Epithelial cell of esophagus (primary cell): ENCODE measurements around the gene POLR1A.

Experiments used
- DNase-seq: peaks from one replicate; pipeline ENCODE4 v3.0.0; 2010; ENCODE audit warnings: low read depth
- H3K4me3 ChIP-seq: 2 replicates; pipeline ENCODE4 v1.5.1; 2011; ENCODE audit warnings: mild to moderate bottlenecking, low read length, control low read depth
- TF ChIP-seq, protein P1 (sequence below): IDR thresholded peaks from 2 replicates; pipeline ENCODE4 v1.5.1; 2011; ENCODE audit warnings: low read depth, mild to moderate bottlenecking, low read length, control low read depth, inconsistent platforms; ENCODE audit not compliant: insufficient read depth; ENCODE audit errors: missing control alignments

Gene POLR1A

GRCh38 chr2:86027196-86027921, 78.3 kb downstream of the POLR1A start:
- H3K4me3 ChIP-seq = no peak overlapping the region
- no peak for DNase-seq
- TF ChIP-seq, protein P1, sequence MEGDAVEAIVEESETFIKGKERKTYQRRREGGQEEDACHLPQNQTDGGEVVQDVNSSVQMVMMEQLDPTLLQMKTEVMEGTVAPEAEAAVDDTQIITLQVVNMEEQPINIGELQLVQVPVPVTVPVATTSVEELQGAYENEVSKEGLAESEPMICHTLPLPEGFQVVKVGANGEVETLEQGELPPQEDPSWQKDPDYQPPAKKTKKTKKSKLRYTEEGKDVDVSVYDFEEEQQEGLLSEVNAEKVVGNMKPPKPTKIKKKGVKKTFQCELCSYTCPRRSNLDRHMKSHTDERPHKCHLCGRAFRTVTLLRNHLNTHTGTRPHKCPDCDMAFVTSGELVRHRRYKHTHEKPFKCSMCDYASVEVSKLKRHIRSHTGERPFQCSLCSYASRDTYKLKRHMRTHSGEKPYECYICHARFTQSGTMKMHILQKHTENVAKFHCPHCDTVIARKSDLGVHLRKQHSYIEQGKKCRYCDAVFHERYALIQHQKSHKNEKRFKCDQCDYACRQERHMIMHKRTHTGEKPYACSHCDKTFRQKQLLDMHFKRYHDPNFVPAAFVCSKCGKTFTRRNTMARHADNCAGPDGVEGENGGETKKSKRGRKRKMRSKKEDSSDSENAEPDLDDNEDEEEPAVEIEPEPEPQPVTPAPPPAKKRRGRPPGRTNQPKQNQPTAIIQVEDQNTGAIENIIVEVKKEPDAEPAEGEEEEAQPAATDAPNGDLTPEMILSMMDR = no peak

- DNase-seq = no peak
- TF ChIP-seq, protein P1 = no peak
- no peak overlapping the region for H3K4me3 ChIP-seq
Measured at GRCh38 chr2:86026744-86027065, 79.0 kb downstream of the POLR1A start.

DNA sequence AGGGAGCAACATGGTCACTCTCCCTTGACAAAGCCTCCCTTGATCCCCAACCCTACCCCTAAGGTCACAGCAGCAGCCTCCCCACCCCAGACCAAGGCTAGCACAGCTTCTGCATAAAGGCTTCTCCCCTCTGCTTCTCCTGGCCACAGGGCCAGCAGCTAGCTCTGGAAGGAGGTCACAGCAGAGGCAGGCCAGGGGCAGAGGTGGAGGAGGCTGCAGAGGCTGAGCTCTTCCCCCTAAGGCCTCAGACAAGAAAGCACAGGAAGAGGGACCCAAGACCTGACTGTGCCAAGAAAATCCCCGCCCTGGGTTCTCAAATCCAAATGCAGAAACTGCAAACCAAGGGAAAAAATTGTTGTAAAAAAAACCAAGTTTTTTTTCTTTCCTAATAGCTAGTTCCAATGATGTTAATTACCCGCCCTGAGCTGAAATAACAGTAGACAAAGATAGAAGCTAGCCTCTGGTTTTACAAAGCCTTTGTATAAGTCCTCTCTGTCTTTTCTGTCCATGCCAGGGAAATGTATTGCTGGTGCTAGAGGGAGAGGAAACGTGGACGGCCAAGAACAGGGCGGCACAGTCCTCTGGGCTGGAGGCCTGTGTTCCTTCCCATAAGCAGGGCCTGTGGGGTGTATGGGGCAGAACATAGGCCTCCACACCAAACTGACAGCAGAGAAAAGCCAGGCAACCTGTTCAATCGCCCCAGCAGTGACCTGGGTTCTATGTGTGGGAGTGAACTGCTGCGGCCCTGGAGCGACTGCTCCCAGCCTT, 79.5 kb downstream of the POLR1A start:
- H3K4me3 ChIP-seq = no peak overlapping the region
- TF ChIP-seq, protein P1 = no peak
- no peak for DNase-seq

DNA sequence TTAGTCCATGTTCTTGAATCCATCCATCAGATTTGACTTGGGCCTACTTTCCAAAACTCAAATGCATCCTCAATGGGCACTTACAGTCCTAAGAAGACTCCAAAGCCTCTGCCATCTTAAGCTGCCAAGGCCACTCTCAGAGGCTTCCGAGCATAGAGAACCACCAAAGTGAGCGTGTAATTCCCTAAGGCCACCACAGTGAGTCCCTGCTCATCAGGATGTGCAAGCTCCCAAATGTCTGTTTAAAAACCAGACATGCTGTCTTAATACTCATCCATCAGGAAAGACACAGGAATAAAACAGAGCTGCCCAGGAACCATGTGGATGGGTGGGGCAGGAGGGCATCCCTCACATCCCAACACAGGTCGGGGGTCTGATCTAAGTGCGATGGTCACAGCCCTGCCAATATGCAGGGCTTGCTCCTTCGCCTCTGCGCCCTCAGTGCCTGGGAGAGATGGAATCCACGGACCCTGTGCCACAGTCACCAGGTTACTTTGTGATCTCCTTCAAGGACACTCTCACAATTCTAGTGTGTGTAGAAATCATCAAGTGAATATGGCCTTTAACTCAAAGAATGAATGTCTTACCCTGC, 80.4 kb downstream of the POLR1A start:
- H3K4me3 ChIP-seq = no peak overlapping the region

GRCh38 chr2:86023366-86023712, 82.3 kb downstream of the POLR1A start:
- no peak overlapping the region for H3K4me3 ChIP-seq
- no peak for DNase-seq
- TF ChIP-seq, protein P1 = no peak

More for the DNA sequence above, 80.4 kb downstream of the POLR1A start:
- DNase-seq = no peak
- TF ChIP-seq, protein P1 = peak; percentile 8

GRCh38 chr2:86022661-86023365, 82.9 kb downstream of the POLR1A start:
- no peak overlapping the region for H3K4me3 ChIP-seq
- TF ChIP-seq, protein P1 = no peak
- DNase-seq = no peak
